ENCODE data around the gene KAT6B.

KAT6B gene

GRCh38 chr10:75071756-75072155 is 245.4 kb downstream of the KAT6B start:
- no peak overlapping the region for H3K4me3 ChIP-seq (ENCODE audit: low read depth, low read length)
- no peak for TF ChIP-seq CTCF (IDR thresholded peaks at IDR 0.05; ENCODE audit: borderline replicate concordance, insufficient read depth, low read depth, low read length)

GRCh38 chr10:75072727-75073126 is 246.3 kb downstream of the KAT6B start:
- TF ChIP-seq CTCF (IDR thresholded peaks at IDR 0.05; ENCODE audit: borderline replicate concordance, insufficient read depth, low read depth, low read length), result no peak
- H3K4me3 ChIP-seq (ENCODE audit: low read depth, low read length), result no peak overlapping the region

GRCh38 chr10:75073442-75073841 is 247.0 kb downstream of the KAT6B start:
- no peak for TF ChIP-seq CTCF (IDR thresholded peaks at IDR 0.05; ENCODE audit: borderline replicate concordance, insufficient read depth, low read depth, low read length)
- no peak overlapping the region for H3K4me3 ChIP-seq (ENCODE audit: low read depth, low read length)

GRCh38 chr10:75074711-75075445 is 248.5 kb downstream of the KAT6B start:
- H3K4me3 ChIP-seq (ENCODE audit: low read depth, low read length), result no peak overlapping the region
- no peak for TF ChIP-seq CTCF (IDR thresholded peaks at IDR 0.05; ENCODE audit: borderline replicate concordance, insufficient read depth, low read depth, low read length)

- no peak for TF ChIP-seq CTCF (IDR thresholded peaks at IDR 0.05; ENCODE audit: borderline replicate concordance, insufficient read depth, low read depth, low read length)
- H3K4me3 ChIP-seq (ENCODE audit: low read depth, low read length), result no peak overlapping the region
These were observed 249.9 kb downstream of the KAT6B start for GRCh38 chr10:75076348-75076747.

GRCh38 chr10:75079436-75080083 is 253.2 kb downstream of the KAT6B start:
- H3K4me3 ChIP-seq (ENCODE audit: low read depth, low read length), result no peak overlapping the region
- no peak for TF ChIP-seq CTCF (IDR thresholded peaks at IDR 0.05; ENCODE audit: borderline replicate concordance, insufficient read depth, low read depth, low read length)

GRCh38 chr10:75080554-75080953 is 254.2 kb downstream of the KAT6B start:
- no peak for TF ChIP-seq CTCF (IDR thresholded peaks at IDR 0.05; ENCODE audit: borderline replicate concordance, insufficient read depth, low read depth, low read length)

More at GRCh38 chr10:75080554-75080953, 254.2 kb downstream of the KAT6B start:
- H3K4me3 ChIP-seq (ENCODE audit: low read depth, low read length), result no peak overlapping the region

Measured in GM12875 (cell line).